Endothelial cell of umbilical vein (primary cell): ENCODE data around the gene CHN1. TPM values are rescaled to one million over a fixed set of nuclear protein-coding genes. Genes with fewer than 3 reads are reported as not detected.

ENCODE experiments used
- BruUV-seq: library from RNA; stranded (reverse); fragments of 400-500 nt; replicated peaks from 2 replicates; lab custom pipeline; 2021; lab: Mats Ljungman, UMichigan
- CTCF ChIA-PET: fragments of 300-600, 350-600 bp; sonication (Branson Sonifier 250); formaldehyde crosslinking; loops from one replicate; lab custom pipeline; 2021; ENCODE audit warnings: antibody characterized with exemption, inconsistent platforms; lab: Charles Lee
- POLR2A ChIA-PET: fragments of 300-600, 350-600 bp; sonication (Branson Sonifier 250); formaldehyde crosslinking; loops from one replicate; lab custom pipeline; 2021; ENCODE audit warnings: antibody characterized with exemption, inconsistent platforms; lab: Charles Lee
- DNase-seq: peaks from one replicate; pipeline ENCODE4 v3.0.0-alpha.2; 2011; ENCODE audit warnings: low read depth, low spot score
- FAIRE-seq: peaks from 2 replicates; lab custom pipeline; 2011; peaks lifted over from hg19 to GRCh38; lab: Jason Lieb, UNC
- H2AFZ ChIP-seq: 2 replicates; pipeline ENCODE4 v1.6.0; 2012; ENCODE audit warnings: low read depth, low read length, control low read depth, inconsistent platforms
- H3K27ac ChIP-seq: 2 replicates; pipeline ENCODE4 v1.5.1; 2011; ENCODE audit warnings: low read depth, mild to moderate bottlenecking, control low read depth, low read length, moderate library complexity; ENCODE audit not compliant: insufficient read depth
- H3K27me3 ChIP-seq, 2 experiments: 2 replicates each; pipeline versions ENCODE4 v1.6.0 to v1.6.1; 2011; ENCODE audit warnings: low read length in 2 of 2, mixed read lengths in 1 of 2; ENCODE audit not compliant: control insufficient read depth in 2 of 2, insufficient read depth in 2 of 2
- H3K36me3 ChIP-seq, 2 experiments: 2 replicates in 1 of 2; 3 replicates in 1 of 2; pipeline ENCODE4 v1.5.1; 2011; ENCODE audit warnings: low read length in 2 of 2, mild to moderate bottlenecking in 1 of 2, moderate library complexity in 1 of 2; ENCODE audit not compliant: control insufficient read depth in 2 of 2, insufficient read depth in 2 of 2; ENCODE audit errors: extremely low read depth in 1 of 2
- H3K4me1 ChIP-seq: 3 replicates; pipeline ENCODE4 v1.5.1; 2011; ENCODE audit warnings: mild to moderate bottlenecking, low read length; ENCODE audit not compliant: control insufficient read depth, insufficient read depth; ENCODE audit errors: extremely low read depth
- H3K4me2 ChIP-seq: 2 replicates; pipeline ENCODE4 v1.6.1; 2011; ENCODE audit warnings: low read length, control low read depth, mixed read lengths; ENCODE audit not compliant: insufficient read depth
- H3K4me3 ChIP-seq, 3 experiments: fragments of 200-600 bp in 1 of 3; sonication (generic), shearing (Covaris generic) in 1 of 3; replicated peaks in 1 of 3; 2 replicates each; pipeline ENCODE4 v1.5.1; 2011 to 2016; ENCODE audit warnings: control low read depth in 3 of 3, low read length in 3 of 3, mild to moderate bottlenecking in 2 of 3, inconsistent platforms in 1 of 3, low read depth in 1 of 3, moderate library complexity in 1 of 3; ENCODE audit not compliant: insufficient read depth in 1 of 3
- H3K79me2 ChIP-seq: 2 replicates; pipeline ENCODE4 v1.6.0; 2012; ENCODE audit warnings: low read length, inconsistent platforms; ENCODE audit not compliant: control insufficient read depth, insufficient read depth
- H3K9ac ChIP-seq: replicated peaks from 2 replicates; pipeline ENCODE3; 2011; ENCODE audit warnings: low read length, control low read depth; ENCODE audit not compliant: insufficient read depth; ENCODE audit errors: extremely low read depth
- H3K9me1 ChIP-seq: replicated peaks from 3 replicates; pipeline ENCODE4 v1.6.0; 2011; ENCODE audit warnings: mild to moderate bottlenecking, low read length; ENCODE audit not compliant: control insufficient read depth, insufficient read depth; ENCODE audit errors: extremely low read depth
- H3K9me3 ChIP-seq: replicated peaks from 2 replicates; pipeline ENCODE4 v1.5.1; 2012; ENCODE audit warnings: low read length, inconsistent platforms; ENCODE audit not compliant: control insufficient read depth, insufficient read depth
- H4K20me1 ChIP-seq: replicated peaks from 2 replicates; pipeline ENCODE3; 2011; ENCODE audit warnings: mild to moderate bottlenecking, low read length; ENCODE audit not compliant: control insufficient read depth, insufficient read depth; ENCODE audit errors: extremely low read depth
- EZH2 ChIP-seq: IDR thresholded peaks from 2 replicates; pipeline ENCODE4 v1.6.1; 2012; ENCODE audit warnings: borderline replicate concordance, low read depth, mild to moderate bottlenecking, moderate library complexity, low read length, inconsistent platforms; ENCODE audit not compliant: severe bottlenecking
- FOS ChIP-seq: IDR thresholded peaks from 2 replicates; pipeline ENCODE4 v1.6.1; 2011; ENCODE audit warnings: mild to moderate bottlenecking, low read length, moderate library complexity, borderline replicate concordance; ENCODE audit not compliant: insufficient read depth
- GATA2 ChIP-seq: IDR thresholded peaks from 2 replicates; pipeline ENCODE4 v1.7.0; 2011; ENCODE audit warnings: low read depth, mild to moderate bottlenecking, moderate library complexity, mixed read lengths, low read length; ENCODE audit not compliant: insufficient read length, insufficient read depth
- JUN ChIP-seq: IDR thresholded peaks from 2 replicates; pipeline ENCODE4 v1.6.1; 2011; ENCODE audit warnings: borderline replicate concordance, low read depth; ENCODE audit not compliant: insufficient read length, insufficient read depth
- MAX ChIP-seq: IDR thresholded peaks from 2 replicates; pipeline ENCODE4 v1.6.1; 2011; ENCODE audit not compliant: insufficient read depth, insufficient read length
- MYC ChIP-seq: IDR thresholded peaks from one replicate; pipeline ENCODE4 v1.6.1; 2011; ENCODE audit warnings: mild to moderate bottlenecking, low read depth, low read length
- POLR2A ChIP-seq: IDR thresholded peaks from 2 replicates; pipeline ENCODE4 v1.6.1; 2012; ENCODE audit warnings: low read depth, mild to moderate bottlenecking, control low read depth, low read length
- POLR2AphosphoS5 ChIP-seq: IDR thresholded peaks from 2 replicates; pipeline ENCODE4 v1.6.1; 2012; ENCODE audit warnings: low read depth, mild to moderate bottlenecking, control low read depth, low read length, moderate library complexity; ENCODE audit not compliant: insufficient read depth
- dilution Hi-C: fragments of 300-500 bp; cut with MboI; formaldehyde crosslinking; loops from one replicate; pipeline ENCODE4 v1.15.0; 2019; ENCODE audit warnings: low sequenced_read_pairs; ENCODE audit not compliant: extremely low pct_ligation_motif_present
- intact Hi-C: fragments of 100-400 bp; cut with micrococcal nuclease; formaldehyde crosslinking; loops from one replicate; pipeline ENCODE4 v1.10.0; 2022
- polyA plus RNA-seq, 4 experiments: library from polyadenylated mRNA; depleted of rRNA in 3 of 4; stranded (reverse) in 3 of 4; unstranded in 1 of 4; fragments of >200 nt; gene quantifications; 2 replicates each; pipeline versions ENCODE4 v1.2.1 to v1.2.3, GENCODE V29; 2011 to 2012; ENCODE audit warnings: missing spikeins in 1 of 4
- total RNA-seq: library from RNA; stranded (reverse); gene quantifications from 2 replicates; pipeline ENCODE4 v1.2.3, GENCODE V29; 2021
- TF ChIP-seq, protein P1 (sequence below), 2 donors: IDR thresholded peaks; 1 replicate in 1 of 2; 2 replicates in 1 of 2; pipeline ENCODE4 v1.5.1; 2011; ENCODE audit warnings: low read length in 2 of 2, mild to moderate bottlenecking in 2 of 2, moderate library complexity in 2 of 2, control low read depth in 1 of 2, inconsistent platforms in 1 of 2, low read depth in 1 of 2; ENCODE audit not compliant: insufficient read depth in 1 of 2; ENCODE audit errors: extremely low read depth in 1 of 2

CHN1 gene
- total and polyA plus RNA-seq, 2 donors (not counting 3 experiments of a cell fraction or from before 2014, with no cell fraction given), result 23.3 to 24.9 TPM

GRCh38 chr2:174753038-174753633 is 252.0 kb downstream of the CHN1 start:
- Histone ChIP-seq H3K79me2 (no peaks in the 10 kb centered on the region), H3K27ac (no peak overlapping the region), H3K9me3 (no peaks in the 10 kb centered on the region), H3K4me2 (no peak overlapping the region), H3K9ac (no peak overlapping the region), H3K4me1 (no peaks in the 10 kb centered on the region), H3K36me3 (no peaks in the 10 kb centered on the region), H4K20me1 (no peaks in the 10 kb centered on the region), H3K27me3 (no peaks in the 10 kb centered on the region), H3K9me1 (no peaks in the 10 kb centered on the region), H2AFZ (no peak overlapping the region), H3K4me3 (no peak overlapping the region)
- FAIRE-seq (no peak), DNase-seq (no peak)
- ChIA-PET POLR2A (no interaction called here), CTCF (no interaction called here)
- intact Hi-C loops (no loop called here), dilution Hi-C loops (no loop called here)
- no TSS peak for BruUV-seq
- TF ChIP-seq JUN (no peak), POLR2A (no peak), MYC (no peak), POLR2AphosphoS5 (no peak), GATA2 (no peak), FOS (no peak), MAX (no peak), EZH2 (no peak)
- TF ChIP-seq, protein P1, sequence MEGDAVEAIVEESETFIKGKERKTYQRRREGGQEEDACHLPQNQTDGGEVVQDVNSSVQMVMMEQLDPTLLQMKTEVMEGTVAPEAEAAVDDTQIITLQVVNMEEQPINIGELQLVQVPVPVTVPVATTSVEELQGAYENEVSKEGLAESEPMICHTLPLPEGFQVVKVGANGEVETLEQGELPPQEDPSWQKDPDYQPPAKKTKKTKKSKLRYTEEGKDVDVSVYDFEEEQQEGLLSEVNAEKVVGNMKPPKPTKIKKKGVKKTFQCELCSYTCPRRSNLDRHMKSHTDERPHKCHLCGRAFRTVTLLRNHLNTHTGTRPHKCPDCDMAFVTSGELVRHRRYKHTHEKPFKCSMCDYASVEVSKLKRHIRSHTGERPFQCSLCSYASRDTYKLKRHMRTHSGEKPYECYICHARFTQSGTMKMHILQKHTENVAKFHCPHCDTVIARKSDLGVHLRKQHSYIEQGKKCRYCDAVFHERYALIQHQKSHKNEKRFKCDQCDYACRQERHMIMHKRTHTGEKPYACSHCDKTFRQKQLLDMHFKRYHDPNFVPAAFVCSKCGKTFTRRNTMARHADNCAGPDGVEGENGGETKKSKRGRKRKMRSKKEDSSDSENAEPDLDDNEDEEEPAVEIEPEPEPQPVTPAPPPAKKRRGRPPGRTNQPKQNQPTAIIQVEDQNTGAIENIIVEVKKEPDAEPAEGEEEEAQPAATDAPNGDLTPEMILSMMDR (IDR thresholded peaks at IDR 0.05; ENCODE audit: extremely low read depth in 1 of 2, insufficient read depth in 1 of 2, low read depth in 1 of 2, low read length in 2 of 2), result no peak
